NCI-H2029 treated with DMSO at 0.1 percent for 48 hours (cell line): Measurements from ENCODE around the gene ATPAF2.

Source experiments
- DNase-seq: peaks from one replicate; lab custom pipeline; 2025; lab: John Stamatoyannopoulos, UW

The ATPAF2 gene

GRCh38 chr17:18039535-18040260 lies 730 bp upstream of the ATPAF2 start:
- no peak for DNase-seq

DNA sequence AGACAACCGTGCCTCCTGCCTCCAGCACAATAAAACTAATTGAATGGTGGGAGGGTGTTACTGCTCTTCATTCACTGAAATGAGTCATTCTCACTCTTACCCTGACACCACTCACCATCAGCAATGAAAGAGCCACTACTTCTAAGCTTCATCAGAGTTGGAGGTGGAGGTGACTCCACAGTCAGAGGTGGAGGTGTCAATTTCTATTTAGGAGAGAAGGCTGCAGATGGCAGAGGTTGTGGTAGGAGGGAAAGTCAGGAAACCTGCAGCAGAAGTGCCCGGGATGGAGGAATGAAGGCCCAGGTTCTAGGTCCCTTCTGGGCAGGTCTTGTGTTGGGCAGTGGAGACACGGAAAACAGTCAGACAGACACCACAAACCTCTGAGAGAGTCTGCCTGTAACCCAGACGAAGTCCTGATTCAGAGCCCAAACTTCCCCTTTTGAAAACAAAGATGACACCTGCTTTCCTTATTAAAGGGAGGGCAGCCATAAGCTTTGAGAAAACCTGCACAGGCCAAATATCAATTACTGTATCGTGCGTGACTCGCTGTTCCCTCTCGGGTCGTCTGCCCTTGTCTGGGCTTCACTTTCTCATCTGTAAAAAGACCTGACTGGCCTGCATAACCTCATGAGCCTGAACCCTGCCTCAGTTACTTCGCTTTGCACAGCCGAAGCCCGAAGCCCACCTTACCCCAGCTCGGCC lies 668 bp downstream of the ATPAF2 start:
- no peak for DNase-seq

DNA sequence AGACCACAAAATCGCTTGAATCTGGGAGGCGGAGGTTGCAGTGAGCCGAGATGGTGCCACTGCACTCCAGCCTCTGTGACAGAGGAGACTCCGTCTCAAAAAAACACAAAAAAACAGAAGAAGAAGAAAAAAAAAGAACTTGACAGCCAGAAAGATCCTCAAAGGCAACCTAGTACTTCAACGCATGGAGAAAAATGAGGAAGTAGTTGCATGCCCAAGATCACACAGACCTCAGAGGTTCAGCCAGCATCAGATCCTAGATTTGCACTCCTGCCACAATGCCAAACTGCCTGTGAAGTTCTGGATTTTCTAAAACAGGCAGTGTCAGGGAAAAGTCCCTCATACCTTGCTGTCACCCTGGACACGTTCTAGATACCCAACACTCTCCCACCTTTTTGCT lies 1.5 kb downstream of the ATPAF2 start:
- DNase-seq, result no peak

GRCh38 chr17:18035704-18036103 lies 3.3 kb downstream of the ATPAF2 start:
- no peak for DNase-seq

- DNase-seq, result peak; percentile 64
Observed at GRCh38 chr17:18033442-18034099, 5.4 kb downstream of the ATPAF2 start.

GRCh38 chr17:18031955-18032354 lies 7.0 kb downstream of the ATPAF2 start:
- no peak for DNase-seq

DNA sequence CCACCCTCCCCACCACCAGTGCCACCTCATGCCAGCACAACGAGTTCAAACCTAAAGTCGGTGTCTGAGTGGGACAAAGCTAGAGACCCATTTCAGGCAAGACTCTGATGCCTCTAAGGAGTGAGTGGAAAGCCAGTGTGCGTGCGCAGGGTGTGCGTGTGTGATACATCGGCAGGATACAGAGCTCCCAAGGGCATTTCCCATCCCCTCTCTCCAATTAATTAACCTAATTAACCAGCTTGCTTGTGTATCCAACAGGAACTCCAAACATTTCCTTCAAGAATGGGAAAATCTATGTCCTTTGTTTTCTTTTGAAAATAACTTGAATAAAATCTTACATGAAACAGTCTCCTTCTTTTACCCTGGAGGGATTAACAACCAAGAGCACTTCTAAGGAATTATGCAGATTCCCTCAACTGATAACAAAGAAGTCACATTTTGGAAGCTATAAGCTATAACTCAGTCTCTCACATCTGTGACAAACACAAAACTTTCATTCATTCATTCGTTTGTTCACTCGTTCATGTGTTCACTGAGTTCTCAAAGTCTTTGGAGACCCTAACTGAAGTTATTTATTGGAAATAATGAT lies 9.9 kb downstream of the ATPAF2 start:
- DNase-seq, result no peak

- no peak for DNase-seq
Observed at GRCh38 chr17:18028114-18028951, 10.6 kb downstream of the ATPAF2 start.

DNA sequence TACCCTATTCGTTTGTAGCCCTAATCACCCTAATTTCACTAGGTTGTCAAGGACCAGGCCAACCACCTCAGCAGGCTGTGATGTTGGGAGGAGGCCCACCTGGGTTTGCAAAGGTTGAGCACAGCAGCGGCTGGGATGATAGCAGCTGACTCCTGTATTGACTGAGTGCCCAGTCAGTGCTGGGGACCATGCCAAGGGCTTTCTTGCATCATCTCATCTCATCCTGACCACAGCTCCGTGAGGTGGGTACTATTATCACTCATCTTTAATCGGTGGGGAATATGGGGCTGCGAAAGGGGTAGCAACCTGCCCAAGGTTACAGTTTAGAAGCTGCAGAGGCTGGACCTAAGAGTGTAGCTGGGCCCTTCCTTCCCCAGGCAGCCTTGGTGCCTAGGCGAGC lies 11.7 kb downstream of the ATPAF2 start:
- DNase-seq, result peak; percentile 51

- peak; percentile 40 for DNase-seq
Observed at GRCh38 chr17:18025945-18026776, 12.8 kb downstream of the ATPAF2 start.

GRCh38 chr17:18025241-18025944 lies 13.6 kb downstream of the ATPAF2 start:
- DNase-seq, result no peak

- no peak for DNase-seq
Observed at GRCh38 chr17:18021372-18021771, 17.6 kb downstream of the ATPAF2 start.

GRCh38 chr17:18020971-18021370 lies 18.0 kb downstream of the ATPAF2 start:
- no peak for DNase-seq

- DNase-seq, result no peak
Observed at GRCh38 chr17:18019838-18020154, 19.2 kb downstream of the ATPAF2 start.

GRCh38 chr17:18018411-18018921 lies 20.5 kb downstream of the ATPAF2 start:
- DNase-seq, result no peak

DNA sequence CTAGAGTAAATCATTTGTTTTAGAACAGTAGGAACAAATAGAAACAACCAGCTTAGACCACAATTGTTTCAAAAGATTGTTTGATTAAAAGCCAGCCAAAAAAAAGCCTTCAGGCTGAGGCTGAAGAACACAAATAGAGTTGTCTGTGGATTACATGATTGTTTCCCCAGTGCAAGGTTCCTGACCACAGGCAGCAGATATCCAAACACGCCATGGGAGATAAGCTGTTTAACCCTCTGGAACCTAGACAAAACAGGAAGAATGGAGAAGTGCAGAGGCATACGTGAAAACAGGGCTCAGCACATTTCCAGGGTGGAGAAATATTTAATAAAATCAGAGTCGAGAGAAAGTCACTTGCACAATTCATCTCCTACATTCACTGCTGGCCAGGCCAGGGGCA lies 21.0 kb downstream of the ATPAF2 start:
- no peak for DNase-seq

DNA sequence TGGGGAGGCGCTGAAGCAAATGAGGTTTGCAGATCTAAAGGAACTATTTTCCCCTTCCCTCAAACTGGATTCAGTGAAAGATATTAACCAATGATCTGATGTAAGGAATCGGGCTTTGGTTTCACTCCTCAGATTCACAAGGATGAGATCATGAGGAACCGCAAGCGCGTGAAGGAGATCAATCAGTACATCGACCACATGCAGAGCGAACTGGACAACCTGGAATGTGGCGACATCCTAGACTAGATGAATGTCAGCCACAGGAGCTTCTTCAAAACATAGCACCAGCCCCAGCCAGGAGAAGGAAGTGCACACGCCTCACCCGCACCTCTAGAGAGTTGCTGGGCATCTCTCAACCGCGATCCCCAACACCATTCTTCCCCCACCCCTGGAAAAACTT lies 22.5 kb downstream of the ATPAF2 start:
- no peak for DNase-seq

- DNase-seq, result no peak
Observed at GRCh38 chr17:18015593-18015992, 23.4 kb downstream of the ATPAF2 start.

DNA sequence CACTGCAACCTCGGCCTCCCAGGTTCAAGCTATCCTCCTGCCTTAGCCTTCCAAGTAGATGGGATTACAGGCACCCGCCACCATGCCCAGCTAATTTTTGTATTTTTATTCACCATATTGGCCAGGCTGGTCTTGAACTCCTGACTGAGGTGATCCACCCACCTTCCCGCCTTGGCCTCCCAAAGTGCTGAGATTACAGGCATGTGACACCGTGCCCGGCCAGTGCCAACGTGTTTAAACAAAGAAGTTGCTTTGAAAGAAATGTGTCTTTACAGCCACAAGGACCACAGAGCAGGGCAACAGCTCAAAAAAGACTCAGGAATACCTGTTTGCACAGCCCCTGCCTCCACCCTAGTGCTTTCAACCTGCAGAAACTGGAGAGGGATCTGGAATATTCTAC lies 25.0 kb downstream of the ATPAF2 start:
- DNase-seq, result no peak

DNA sequence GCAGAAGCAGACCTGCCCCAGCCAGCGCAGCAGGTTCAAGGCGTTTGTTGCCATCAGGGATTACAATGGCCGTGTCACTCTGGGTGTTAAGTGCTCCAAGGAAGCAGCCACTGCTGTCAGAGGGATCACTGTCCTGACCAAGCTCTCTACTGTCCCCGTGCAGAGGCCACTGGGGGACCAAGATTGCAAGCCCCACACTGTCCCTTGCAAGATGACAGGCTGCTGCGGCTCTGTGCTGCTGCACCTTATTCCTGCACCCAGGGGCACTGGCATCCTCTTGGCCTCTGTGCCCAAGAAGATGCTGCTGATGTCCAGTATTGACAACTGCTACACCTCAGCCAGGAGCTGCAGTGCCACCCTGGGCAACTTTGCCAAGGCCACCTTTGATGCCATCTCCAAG lies 27.7 kb downstream of the ATPAF2 start:
- DNase-seq, result no peak
